Measurements from ENCODE around the gene ACY1. TPM values are rescaled to one million over a fixed set of nuclear protein-coding genes. Genes with fewer than 3 reads are reported as not detected.

ACY1 gene
- polyA plus RNA-seq, 2 of the 4 experiments (the other 2 are of a cell fraction), result 20.7 to 21.1 TPM

- 72% methylated on average over 5 of the region's 7 CpGs for WGBS (ENCODE audit: missing lambda C conversion rate)
- no peak for ATAC-seq
- Histone ChIP-seq H3K4me1 (no peaks in the 10 kb centered on the region), H3K9me3 (no peaks in the 10 kb centered on the region), H3K27ac (no peak overlapping the region), H3K4me2 (no peak overlapping the region), H3K4me3 (no peak overlapping the region)
- no peak for DNase-seq (ENCODE audit: low read depth in 1 of 2, low spot score in 1 of 2)
- ChIA-PET CTCF (interaction anchor here (0.8 to 10.8 kb wide), 7 partner anchors 9 to 218 kb away, joined by 3 to 96 read pairs (median 5); no protein-coding TSS in a partner anchor), POLR2A (interaction anchor here (0.6 kb wide), 1 partner anchor 497 kb away, joined by 5 read pairs; no protein-coding TSS in a partner anchor)
- FAIRE-seq, result no peak
- TF ChIP-seq BHLHE40 (IDR thresholded peaks at IDR 0.05; ENCODE audit: low read depth, low read length) (no peak), HEYL (CRISPR knock-in tag; IDR thresholded peaks at IDR 0.05) (no peak), JUNB (IDR thresholded peaks at IDR 0.05) (no peak), E2F6 (IDR thresholded peaks at IDR 0.05; ENCODE audit: borderline replicate concordance, low read depth) (no peak), EHMT2 (IDR thresholded peaks at IDR 0.05; ENCODE audit: low read depth) (no peak), MYC (IDR thresholded peaks at IDR 0.05; ENCODE audit: borderline replicate concordance, low read length) (no peak), TFCP2L1 (CRISPR knock-in tag; IDR thresholded peaks at IDR 0.05) (no peak), ZSCAN20 (CRISPR knock-in tag; IDR thresholded peaks at IDR 0.05) (no peak), FOSL2 (IDR thresholded peaks at IDR 0.05) (no peak), FOSL2 (CRISPR knock-in tag; IDR thresholded peaks at IDR 0.05) (no peak), RFX5 (IDR thresholded peaks at IDR 0.05) (no peak), ZFP36 (IDR thresholded peaks at IDR 0.05; ENCODE audit: borderline replicate concordance, partially characterized antibody) (no peak), POLR2A (IDR thresholded peaks at IDR 0.05; ENCODE audit: low read length) (no peak), CTCF (IDR thresholded peaks at IDR 0.05) (no peak)
These were observed 29.4 kb downstream of the ACY1 start for GRCh38 chr3:52012699-52013098.

GRCh38 chr3:52013802-52014598 lies 30.7 kb downstream of the ACY1 start:
- WGBS (ENCODE audit: missing lambda C conversion rate), result 51% methylated on average over 4 of the region's 6 CpGs
- DNase-seq (ENCODE audit: low read depth in 1 of 2, low spot score in 1 of 2) (no peak), FAIRE-seq (no peak), ATAC-seq (peak; percentile 54 to 75; a peak in 4 of 6 replicates)
- CTCF ChIA-PET, result interaction anchor here (0.7 to 10.8 kb wide), 8 partner anchors 11 to 130 kb away, joined by 3 to 96 read pairs (median 5); partner anchors contain the start of gene ABHD14B
- TF ChIP-seq NFE2L2 (conservative IDR thresholded peaks at IDR 0.05; ENCODE audit: low read length), result no peak
- TF ChIP-seq TP53 (CRISPR knock-in tag; IDR thresholded peaks at IDR 0.05), result no peak
- no peak for TF ChIP-seq USF2 (IDR thresholded peaks at IDR 0.05)
- TF ChIP-seq EP300 (IDR thresholded peaks at IDR 0.05), result no peak
- no peak for TF ChIP-seq MAFK (IDR thresholded peaks at IDR 0.05; ENCODE audit: partially characterized antibody)
- TF ChIP-seq EHMT2 (IDR thresholded peaks at IDR 0.05; ENCODE audit: low read depth), result no peak
- POLR2A ChIA-PET, result no interaction called here
- no peak overlapping the region for H3K4me3 ChIP-seq
- no peak overlapping the region for H3K27ac ChIP-seq
- H3K4me2 ChIP-seq, result no peak overlapping the region
- H3K4me1 ChIP-seq, result no peaks in the 10 kb centered on the region
- H3K9me3 ChIP-seq, result no peaks in the 10 kb centered on the region

DNA sequence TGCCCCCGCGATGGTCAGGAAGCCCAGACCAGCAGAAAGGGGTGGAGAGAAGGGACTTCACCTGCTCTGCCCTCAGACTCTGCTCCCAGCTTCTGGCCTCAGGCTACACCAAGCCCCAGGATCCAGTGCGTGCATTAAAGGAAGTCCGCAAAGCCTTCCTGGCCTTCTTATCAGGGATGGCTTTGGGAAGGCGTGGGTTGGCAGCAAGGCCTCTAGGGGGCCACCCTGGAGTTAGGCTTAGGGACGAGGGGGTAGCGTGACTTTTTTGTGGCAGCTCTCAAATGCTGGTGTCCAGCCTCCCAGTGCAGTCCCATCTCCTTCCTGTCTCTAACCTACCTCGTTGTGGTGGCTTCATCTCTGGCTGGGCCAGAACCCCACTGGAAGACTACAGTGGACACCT lies 31.3 kb downstream of the ACY1 start:
- H3K4me2 ChIP-seq, result no peak overlapping the region
- CTCF ChIA-PET, result interaction anchor here (1.0 to 10.8 kb wide), 6 partner anchors 11 to 124 kb away, joined by 3 to 96 read pairs (median 5); partner anchors contain the start of gene ABHD14B
- no peak overlapping the region for H3K4me3 ChIP-seq
- FAIRE-seq (no peak), ATAC-seq (peak; percentile 30 to 78; a peak in 4 of 6 replicates), DNase-seq (ENCODE audit: low read depth in 1 of 2, low spot score in 1 of 2) (no peak)
- no peak overlapping the region for H3K27ac ChIP-seq
- H3K9me3 ChIP-seq, result no peaks in the 10 kb centered on the region
- TF ChIP-seq RAD21 (conservative IDR thresholded peaks at IDR 0.05 in 1 of 2, IDR thresholded peaks at IDR 0.05 in 1 of 2) (peak in 1 of 2 experiments; percentile 20; a peak in 1 of 5 replicates), KDM5A (IDR thresholded peaks at IDR 0.05) (no peak), TP53 (CRISPR knock-in tag; IDR thresholded peaks at IDR 0.05) (no peak), HEYL (CRISPR knock-in tag; IDR thresholded peaks at IDR 0.05) (no peak), FOSB (CRISPR knock-in tag; IDR thresholded peaks at IDR 0.05) (no peak)
- POLR2A ChIA-PET, result no interaction called here
- 68% methylated on average over 5 of the region's 8 CpGs for WGBS (ENCODE audit: missing lambda C conversion rate)
- H3K4me1 ChIP-seq, result no peaks in the 10 kb centered on the region

All from A549 (cell line).